NOMO-1 treated with dmso at 0.1 percent for 144 hours (cell line): ENCODE results near the gene SLC25A47.
"Not testable (repeated sequence)": the region's sequence is repeated elsewhere in the genome, so short reads cannot be mapped to it uniquely, and the experiment has no call there.

Experiments used
- DNase-seq: peaks from one replicate; lab custom pipeline; 2025; ENCODE audit not compliant: unreplicated experiment; lab: John Stamatoyannopoulos, UW

The SLC25A47 gene

DNA sequence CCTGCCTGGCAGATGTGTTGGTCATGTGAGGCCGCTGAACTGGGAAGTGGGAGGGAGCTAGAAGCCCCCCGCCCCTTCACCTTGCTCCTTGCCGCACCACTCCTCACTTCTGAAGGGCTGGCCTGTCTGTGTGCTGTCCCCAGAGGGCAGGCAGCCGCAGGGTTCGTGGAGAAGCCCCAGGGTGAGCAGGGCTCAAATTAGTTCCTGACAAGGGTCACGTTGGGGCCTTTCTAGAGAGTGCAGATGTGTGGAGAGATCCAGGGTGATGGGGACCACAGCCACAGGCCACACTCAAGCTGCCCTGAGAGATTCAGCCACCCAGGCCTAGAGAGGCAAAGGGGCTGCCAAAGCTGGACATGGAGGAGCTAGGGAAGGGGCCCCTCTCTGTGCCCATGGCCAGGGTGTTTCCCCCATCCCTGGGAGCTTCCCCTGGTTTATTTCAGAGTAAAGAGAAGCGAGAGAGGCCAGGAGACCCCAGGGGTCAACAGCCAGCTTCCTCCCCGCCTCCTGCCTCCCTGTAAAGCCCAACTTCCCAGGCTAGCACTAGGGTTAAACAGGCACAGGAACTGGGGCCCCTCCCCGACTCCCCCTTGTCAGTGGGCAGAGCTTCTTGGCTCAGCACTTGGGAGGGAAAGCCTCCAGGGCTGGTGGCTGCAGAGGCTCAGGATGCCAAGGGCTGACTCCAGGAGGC, 33.1 kb upstream of the SLC25A47 start:
- no peak for DNase-seq

DNA sequence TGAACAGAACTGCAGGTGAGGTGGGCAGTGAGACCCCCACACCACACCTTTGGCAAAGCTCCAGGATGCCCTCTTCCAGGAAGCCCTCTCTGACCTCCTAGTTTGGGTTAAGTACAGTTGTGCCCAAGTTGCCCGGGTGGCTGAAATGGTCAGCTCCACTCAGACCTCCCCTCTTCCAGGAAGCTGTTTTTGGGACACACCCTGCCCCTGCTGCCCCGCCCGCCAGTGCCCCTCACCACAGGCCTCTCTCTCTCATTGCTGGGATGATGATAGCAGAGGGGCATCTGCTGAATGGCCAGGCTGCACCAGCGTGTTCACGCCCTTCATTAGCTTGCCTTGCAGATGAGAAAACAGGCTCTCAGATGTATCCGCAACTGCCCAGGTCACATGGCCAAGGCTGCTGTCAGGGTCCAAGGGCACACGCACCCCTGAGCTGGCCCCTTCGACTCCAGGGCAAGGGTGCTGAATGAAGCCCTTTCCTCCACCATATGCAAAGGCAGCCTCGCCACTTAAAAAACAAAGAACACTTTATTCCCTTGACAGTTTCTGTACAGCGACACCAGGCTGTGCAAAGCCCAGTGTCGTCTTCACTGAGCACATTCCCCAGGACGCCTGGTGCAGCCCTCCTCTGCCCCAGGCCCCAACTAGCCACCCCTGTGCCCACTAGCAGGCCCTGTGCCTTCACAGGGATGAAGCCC, 32.4 kb upstream of the SLC25A47 start:
- no peak for DNase-seq

DNA sequence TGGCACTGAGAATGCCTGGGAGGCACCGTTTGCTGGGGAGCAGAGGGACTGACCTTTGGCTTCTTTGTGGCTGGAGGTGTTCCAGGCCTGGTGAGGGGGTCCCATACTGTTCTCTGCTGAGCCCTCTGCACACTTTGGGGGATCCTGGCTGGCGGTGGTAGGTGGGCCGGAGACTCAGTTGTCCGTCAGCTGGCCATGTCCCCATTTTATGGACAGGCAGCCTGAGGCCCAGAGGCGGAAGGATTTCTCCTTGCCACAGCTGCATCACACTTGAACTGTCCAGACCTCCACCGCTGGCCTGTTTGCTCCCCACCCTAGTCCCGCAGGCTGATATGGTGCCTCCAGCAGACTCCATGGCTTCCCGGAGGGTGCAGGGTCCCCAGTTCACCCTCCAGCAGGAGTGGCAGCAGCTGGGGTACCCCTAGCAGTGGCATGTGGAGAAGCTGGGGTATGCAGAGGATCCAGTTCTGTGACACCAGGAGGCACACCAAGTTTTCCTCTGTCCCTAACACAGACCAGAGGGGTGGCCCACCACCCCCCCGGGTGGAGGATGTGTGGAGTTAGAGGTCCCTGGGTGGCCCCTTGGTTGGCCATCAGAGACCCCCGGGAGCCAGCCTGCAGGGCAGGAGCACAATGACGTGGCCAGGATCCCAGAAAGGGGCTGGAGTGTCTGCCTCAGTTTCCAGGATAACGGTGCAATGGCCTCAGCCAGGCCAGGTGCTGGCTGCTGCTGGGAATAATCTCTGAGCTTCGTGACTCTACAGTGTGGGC, 31.6 kb upstream of the SLC25A47 start:
- no peak for DNase-seq

GRCh38 chr14:100292301-100292775, 30.8 kb upstream of the SLC25A47 start:
- no peak for DNase-seq

GRCh38 chr14:100292776-100293461, 30.2 kb upstream of the SLC25A47 start:
- DNase-seq, result no peak

DNA sequence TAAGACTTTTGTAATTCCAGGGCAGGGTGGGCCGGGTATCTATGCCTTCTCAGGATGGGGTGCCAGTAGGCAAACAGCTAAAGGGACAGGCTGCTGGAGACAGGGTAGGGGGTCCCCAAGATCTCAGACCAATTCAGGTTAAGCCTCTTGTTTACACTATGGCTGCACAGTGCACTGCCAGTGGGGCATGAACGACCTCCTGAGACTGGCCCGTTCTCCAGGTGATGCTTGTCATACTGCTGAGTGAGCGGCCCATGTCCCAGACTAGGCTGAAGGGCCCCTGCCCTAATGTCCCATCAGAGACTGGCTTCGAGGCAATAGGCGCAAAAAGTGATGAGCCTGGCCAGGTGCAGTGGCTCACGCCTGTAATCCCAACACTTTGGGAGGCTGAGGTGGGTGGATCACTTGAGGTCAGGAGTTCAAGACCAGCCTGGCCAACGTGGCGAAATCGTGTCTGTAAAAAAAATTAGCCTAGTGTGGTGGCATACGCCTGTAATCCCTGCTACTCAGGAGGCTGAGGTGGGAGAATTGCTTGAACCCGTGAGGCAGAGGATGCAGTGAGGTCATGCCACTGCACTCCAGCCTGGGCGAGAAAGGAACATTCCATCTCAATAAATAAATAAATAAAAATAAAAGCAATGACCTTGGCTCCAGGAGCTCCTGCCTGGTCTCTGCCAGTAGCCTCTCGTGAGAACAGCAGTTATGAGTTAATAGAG, 29.5 kb upstream of the SLC25A47 start:
- DNase-seq, result no peak

GRCh38 chr14:100294213-100294962, 28.8 kb upstream of the SLC25A47 start:
- DNase-seq, result no peak

DNA sequence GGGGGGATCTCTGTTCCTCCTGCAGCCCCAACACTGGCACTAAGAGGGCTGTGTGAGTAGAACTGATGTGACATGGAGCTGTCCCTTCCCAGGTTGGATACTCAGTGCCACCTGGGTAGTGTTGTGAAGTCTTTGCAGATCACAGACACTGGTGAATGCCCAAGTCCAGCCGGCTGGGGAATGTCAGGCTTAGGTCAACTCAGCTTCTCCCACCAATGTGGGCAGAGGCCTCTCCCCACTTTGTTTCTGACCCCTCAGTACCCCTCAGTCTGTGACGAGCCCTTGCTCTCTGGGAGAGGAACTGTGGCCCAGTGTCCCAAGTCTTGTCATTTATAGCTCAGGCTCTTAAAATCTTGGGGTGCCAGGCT, 28.2 kb upstream of the SLC25A47 start:
- no peak for DNase-seq

DNA sequence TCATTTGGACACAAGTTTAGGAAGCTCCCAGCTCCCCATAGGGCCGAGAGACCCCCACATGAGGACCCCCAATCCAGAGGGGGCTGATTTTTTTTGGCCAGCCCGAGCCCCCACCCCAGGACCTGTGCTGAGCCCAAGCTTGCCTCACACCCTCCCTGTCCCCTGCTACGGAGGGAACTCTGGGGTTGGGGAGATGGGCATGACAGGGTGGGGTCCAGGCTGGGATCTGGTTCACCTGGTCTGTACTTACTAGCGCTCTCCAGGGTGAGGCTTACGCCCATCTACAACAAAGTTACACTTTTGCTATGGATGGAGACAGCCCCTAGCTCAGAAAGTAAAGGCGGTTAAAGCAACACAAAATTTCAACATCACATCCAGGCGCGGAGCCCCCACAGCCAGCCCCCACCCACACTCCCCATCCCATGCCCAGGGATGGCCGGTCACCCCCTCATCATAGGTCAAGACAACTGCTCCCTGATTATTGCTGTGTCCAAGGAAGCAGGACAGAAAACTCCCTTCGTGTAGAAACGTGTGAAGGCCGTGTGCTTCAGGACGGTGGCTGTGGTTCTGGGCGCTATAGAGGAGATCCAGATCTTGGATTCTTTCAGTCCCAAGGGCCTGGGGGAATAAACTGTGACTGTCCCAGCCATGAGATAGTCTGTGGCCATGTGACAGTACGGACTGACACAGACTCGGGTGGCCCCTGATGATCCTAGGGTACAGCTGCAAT, 27.6 kb upstream of the SLC25A47 start:
- no peak for DNase-seq

- peak; percentile 78 for DNase-seq
Observed at GRCh38 chr14:100296106-100296651, 27.0 kb upstream of the SLC25A47 start.

GRCh38 chr14:100296729-100297128, 26.4 kb upstream of the SLC25A47 start:
- not testable (repeated sequence) for DNase-seq

GRCh38 chr14:100297320-100298300, 25.5 kb upstream of the SLC25A47 start:
- DNase-seq, result peak; percentile 55

GRCh38 chr14:100298551-100299237, 24.4 kb upstream of the SLC25A47 start:
- no peak for DNase-seq

DNA sequence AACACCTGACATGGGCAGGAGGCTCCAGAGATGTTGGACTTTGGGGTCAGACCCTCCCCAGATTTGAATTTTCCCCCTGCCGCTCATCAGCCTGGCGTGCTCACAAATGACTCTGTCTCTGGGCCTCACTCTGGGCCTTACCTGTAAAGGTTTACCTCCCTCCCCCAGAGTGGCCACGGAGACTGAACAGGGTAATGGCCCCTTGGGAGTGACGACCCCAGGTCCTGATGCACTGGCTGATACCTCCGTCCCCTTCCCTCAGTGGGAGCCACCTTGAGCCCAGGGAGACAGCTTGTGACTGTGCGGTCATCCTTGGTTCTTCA, 23.9 kb upstream of the SLC25A47 start:
- no peak for DNase-seq

GRCh38 chr14:100302616-100303015, 20.5 kb upstream of the SLC25A47 start:
- no peak for DNase-seq

GRCh38 chr14:100303179-100303578, 20.0 kb upstream of the SLC25A47 start:
- DNase-seq, result no peak

- no peak for DNase-seq
Observed at GRCh38 chr14:100303925-100304324, 19.2 kb upstream of the SLC25A47 start.
